SK-N-SH (cell line): ENCODE measurements around the gene AMMECR1L. TPM values are rescaled to one million over a fixed set of nuclear protein-coding genes. Genes with fewer than 3 reads are reported as not detected.

Experiments used
- CTCF ChIA-PET: fragments of 300-600, 350-600 bp; formaldehyde crosslinking; extraction: SDS; loops from one replicate; lab custom pipeline; 2021; lab: Yijun Ruan, JAX
- POLR2A ChIA-PET: fragments of 350-600 bp; sonication (Branson Sonifier 250); formaldehyde crosslinking; extraction: SDS; loops from one replicate; lab custom pipeline; 2020; ENCODE audit warnings: antibody characterized with exemption, inconsistent platforms; lab: Yijun Ruan, JAX
- DNase-seq: peaks from one replicate; pipeline ENCODE4 v3.0.0; 2012
- H2AFZ ChIP-seq: fragments of 200-600 bp; sonication (generic); 2 replicates; pipeline ENCODE4 v1.8.1; 2016; ENCODE audit warnings: antibody characterized with exemption, mild to moderate bottlenecking, low read depth
- H3F3A ChIP-seq: fragments of 200-600 bp; sonication (generic); replicated peaks from 2 replicates; pipeline ENCODE3; 2016; ENCODE audit warnings: antibody characterized with exemption, mild to moderate bottlenecking; ENCODE audit not compliant: insufficient read depth
- H3K27ac ChIP-seq, 2 experiments: fragments of 200-500 bp in 1 of 2; fragments of 200-600 bp in 1 of 2; sonication (Bioruptor generic) in 1 of 2; sonication (generic), shearing (Covaris generic) in 1 of 2; 2 replicates each; pipeline versions ENCODE4 v1.5.1 to v1.6.1; 2014 to 2016; ENCODE audit warnings: low read depth in 2 of 2, inconsistent platforms in 1 of 2, low read length in 1 of 2, mild to moderate bottlenecking in 1 of 2, mixed read lengths in 1 of 2
- H3K27me3 ChIP-seq: fragments of 200-600 bp; sonication (generic), shearing (Covaris generic); 2 replicates; pipeline ENCODE4 v1.6.1; 2016; ENCODE audit warnings: mixed run types; ENCODE audit not compliant: insufficient read depth
- H3K36me3 ChIP-seq, 2 experiments: fragments of 200-500 bp in 1 of 2; fragments of 200-600 bp in 1 of 2; sonication (Bioruptor generic) in 1 of 2; sonication (generic) in 1 of 2; replicated peaks in 1 of 2; 2 replicates each; pipeline versions ENCODE3 to v1.5.1; 2014 to 2016; ENCODE audit warnings: low read length in 1 of 2, mild to moderate bottlenecking in 1 of 2; ENCODE audit not compliant: insufficient read depth in 2 of 2, control insufficient read depth in 1 of 2
- H3K4me1 ChIP-seq, 2 experiments: fragments of 200-500 bp in 1 of 2; fragments of 200-600 bp in 1 of 2; sonication (Bioruptor generic) in 1 of 2; sonication (generic), shearing (Covaris generic) in 1 of 2; 2 replicates each; pipeline versions ENCODE4 v1.5.1 to v1.6.1; 2014 to 2016; ENCODE audit warnings: low read depth in 1 of 2, low read length in 1 of 2, mixed run types in 1 of 2; ENCODE audit not compliant: insufficient read depth in 2 of 2, control insufficient read depth in 1 of 2
- H3K4me2 ChIP-seq: fragments of 200-600 bp; sonication (generic), shearing (Covaris generic); 2 replicates; pipeline ENCODE4 v1.6.1; 2017; ENCODE audit warnings: mixed run types
- H3K4me3 ChIP-seq, 2 experiments: fragments of 200-500 bp in 1 of 2; fragments of 200-600 bp in 1 of 2; sonication (Bioruptor generic) in 1 of 2; sonication (generic), shearing (Covaris generic) in 1 of 2; 2 replicates each; pipeline versions ENCODE4 v1.5.1 to v1.8.1; 2014 to 2016; ENCODE audit warnings: low read depth in 2 of 2, inconsistent platforms in 1 of 2, low read length in 1 of 2, mild to moderate bottlenecking in 1 of 2, mixed read lengths in 1 of 2, moderate library complexity in 1 of 2
- H3K79me2 ChIP-seq: fragments of 200-600 bp; sonication (generic); 2 replicates; pipeline ENCODE4 v1.8.1; 2017; ENCODE audit warnings: mild to moderate bottlenecking; ENCODE audit not compliant: insufficient read depth
- H3K9ac ChIP-seq: fragments of 200-600 bp; sonication (generic); 2 replicates; pipeline ENCODE4 v1.6.1; 2017; ENCODE audit warnings: mixed run types
- H3K9me2 ChIP-seq: fragments of 200-600 bp; sonication (generic); 2 replicates; pipeline ENCODE4 v1.6.1; 2017; ENCODE audit warnings: mixed run types
- H3K9me3 ChIP-seq: fragments of 200-600 bp; sonication (generic); 2 replicates; pipeline ENCODE4 v1.6.1; 2017; ENCODE audit warnings: mixed run types, mild to moderate bottlenecking, moderate library complexity
- H4K20me1 ChIP-seq: fragments of 200-600 bp; sonication (generic); 2 replicates; pipeline ENCODE4 v1.6.1; 2017; ENCODE audit warnings: mild to moderate bottlenecking, mixed run types; ENCODE audit not compliant: insufficient read depth
- ELF1 ChIP-seq: IDR thresholded peaks from 2 replicates; pipeline ENCODE4 v1.4.0; 2012
- FOSL2 ChIP-seq: IDR thresholded peaks from 2 replicates; pipeline ENCODE4 v1.4.0; 2012; ENCODE audit warnings: low read depth, mild to moderate bottlenecking, moderate library complexity, borderline replicate concordance
- FOXJ3 ChIP-seq: sonication (generic); formaldehyde crosslinking; IDR thresholded peaks from 2 replicates; pipeline ENCODE4 v1.5.1; 2020; ENCODE audit warnings: mild to moderate bottlenecking, missing genetic modification reagents
- GABPA ChIP-seq: IDR thresholded peaks from 2 replicates; pipeline ENCODE4 v1.4.0; 2012; ENCODE audit warnings: low read depth, mild to moderate bottlenecking
- JUND ChIP-seq: IDR thresholded peaks from 2 replicates; pipeline ENCODE4 v1.4.0; 2012
- MEF2A ChIP-seq: IDR thresholded peaks from 2 replicates; pipeline ENCODE4 v1.4.0; 2012; ENCODE audit warnings: low read depth, borderline replicate concordance
- MXI1 ChIP-seq: IDR thresholded peaks from 2 replicates; pipeline ENCODE4 v1.6.1; 2012; ENCODE audit warnings: mild to moderate bottlenecking, low read depth, low read length, improper control_type of control experiment
- NRF1 ChIP-seq: IDR thresholded peaks from 2 replicates; pipeline ENCODE4 v1.6.1; 2012; ENCODE audit warnings: low read depth, mild to moderate bottlenecking, low read length
- RAD21 ChIP-seq: IDR thresholded peaks from 2 replicates; pipeline ENCODE4 v1.6.1; 2012; ENCODE audit warnings: mild to moderate bottlenecking, low read length
- RCOR1 ChIP-seq: fragments of 150-350 bp; IDR thresholded peaks from 2 replicates; pipeline ENCODE4 v1.6.1; 2017; ENCODE audit warnings: antibody characterized with exemption, low read length
- RFX5 ChIP-seq: IDR thresholded peaks from 2 replicates; pipeline ENCODE4 v1.6.1; 2012; ENCODE audit warnings: mild to moderate bottlenecking, improper control_type of control experiment, low read length
- TCF12 ChIP-seq: IDR thresholded peaks from 2 replicates; pipeline ENCODE4 v1.4.0; 2012
- TEAD4 ChIP-seq: IDR thresholded peaks from 2 replicates; pipeline ENCODE4 v1.4.0; 2012; ENCODE audit warnings: mild to moderate bottlenecking, borderline replicate concordance; ENCODE audit not compliant: insufficient read depth
- WGBS: methylation state at CpG from one replicate; pipeline ENCODE4 v1.1.6; 2017; ENCODE audit warnings: low lambda C conversion rate; 5-methylcytosine and 5-hydroxymethylcytosine counted together
- polyA plus RNA-seq, 3 experiments: library from polyadenylated mRNA; depleted of rRNA; stranded (reverse); fragments of >200 nt; gene quantifications; 2 replicates each; pipeline ENCODE4 v1.2.3, GENCODE V29; 2012
- TF ChIP-seq, protein P1 (sequence below): IDR thresholded peaks from 2 replicates; pipeline ENCODE4 v1.4.0; 2012; ENCODE audit warnings: low read depth
- TF ChIP-seq, protein P2 (sequence below): fragments of 200-600 bp; sonication (generic); IDR thresholded peaks from 2 replicates; pipeline ENCODE4 v1.6.1; 2017; ENCODE audit warnings: antibody characterized with exemption, mild to moderate bottlenecking, moderate library complexity
- TF ChIP-seq, protein P3 (sequence below): fragments of 150-350 bp; IDR thresholded peaks from 2 replicates; pipeline ENCODE4 v1.6.1; 2017; ENCODE audit warnings: antibody characterized with exemption, low read length, low read depth, borderline replicate concordance

Gene AMMECR1L
- polyA plus RNA-seq, 1 of the 3 experiments (the other 2 are of a cell fraction), result 11.0 TPM

DNA sequence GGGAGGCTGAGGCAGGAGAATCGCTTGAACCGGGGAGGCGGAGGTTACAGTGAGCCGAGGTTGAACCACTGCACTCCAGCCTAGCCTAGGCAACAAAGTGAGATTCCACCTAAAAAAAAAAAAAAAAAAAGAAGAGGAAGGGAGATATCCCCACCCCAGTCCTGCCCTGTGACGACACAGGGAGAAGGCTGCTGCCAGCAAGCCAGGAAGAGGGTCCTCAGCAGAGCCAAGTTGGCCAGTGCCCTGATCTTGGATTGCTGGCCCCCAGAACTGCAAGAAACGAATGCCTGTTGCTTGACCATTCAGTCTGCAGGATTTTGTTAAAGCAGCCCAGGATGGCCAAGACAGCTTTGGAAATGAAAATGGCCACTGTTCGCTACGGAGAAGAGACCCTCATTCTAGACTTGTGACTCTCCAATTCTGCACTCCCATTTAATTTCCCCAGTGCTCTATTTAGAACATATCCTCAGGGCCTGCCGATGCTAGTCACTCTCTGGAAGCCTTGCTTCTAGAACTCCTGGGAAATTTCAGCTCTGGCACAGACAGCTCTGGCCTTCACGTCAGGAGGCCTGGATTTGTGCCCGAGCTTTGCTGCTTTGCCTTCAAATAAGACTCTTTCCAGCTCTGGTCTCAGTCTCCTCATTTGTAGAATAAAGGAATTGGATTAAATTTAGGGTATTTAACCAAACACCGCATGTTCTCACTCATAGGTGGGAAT is 15.7 kb upstream of the AMMECR1L start (continued):
- TF ChIP-seq TEAD4, result no peak

DNA sequence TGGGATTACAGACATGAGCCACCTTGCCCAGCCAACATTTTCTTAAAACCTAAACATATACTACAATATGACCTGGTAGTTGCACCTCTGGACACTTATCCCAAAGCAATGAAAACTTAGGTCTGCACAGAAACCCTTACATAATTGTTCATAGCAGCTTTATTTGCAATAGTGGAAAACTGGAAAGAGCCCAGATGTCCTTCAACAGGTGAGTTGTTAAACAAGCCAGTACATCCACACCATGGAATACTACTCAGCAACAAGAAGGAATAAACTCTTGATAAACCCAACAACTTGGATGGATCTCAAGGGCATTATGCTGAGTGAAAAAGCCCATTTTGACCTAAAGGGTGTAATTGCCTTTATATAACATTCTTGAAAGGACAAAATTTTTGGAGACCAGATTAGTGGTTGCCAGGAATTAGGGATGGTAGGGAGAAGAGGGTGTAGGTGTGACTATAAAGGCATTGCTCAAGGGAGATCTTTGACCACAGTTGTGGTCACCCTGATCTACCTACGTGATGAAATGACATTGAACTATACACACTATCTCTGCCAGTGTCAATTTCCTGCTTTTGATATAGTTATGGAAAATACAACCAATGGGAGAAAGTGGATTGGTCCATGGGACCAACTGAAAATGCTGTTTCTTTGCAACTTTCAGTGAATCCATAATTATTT is 11.9 kb upstream of the AMMECR1L start:
- CTCF ChIA-PET, result no interaction called here
- Histone ChIP-seq H3K9me2 (no peaks in the 10 kb centered on the region), H3K4me2 (no peak overlapping the region), H4K20me1 (no peaks in the 10 kb centered on the region), H3K36me3 (no peaks in the 10 kb centered on the region), H3K9ac (no peak overlapping the region), H3K9me3 (no peaks in the 10 kb centered on the region), H3K27me3 (no peaks in the 10 kb centered on the region), H3K4me3 (no peak overlapping the region), H2AFZ (no peak overlapping the region), H3K4me1 (no peaks in the 10 kb centered on the region; a peak in 1 of 4 replicates), H3K79me2 (no peaks in the 10 kb centered on the region), H3F3A (no peaks in the 10 kb centered on the region), H3K27ac (no peak overlapping the region)
- 18% methylated on average over 1 of the region's 1 CpG for WGBS
- POLR2A ChIA-PET, result no interaction called here
- DNase-seq, result no peak
- TF ChIP-seq ELF1, result no peak
- no peak for TF ChIP-seq RFX5
- TF ChIP-seq, protein P1, sequence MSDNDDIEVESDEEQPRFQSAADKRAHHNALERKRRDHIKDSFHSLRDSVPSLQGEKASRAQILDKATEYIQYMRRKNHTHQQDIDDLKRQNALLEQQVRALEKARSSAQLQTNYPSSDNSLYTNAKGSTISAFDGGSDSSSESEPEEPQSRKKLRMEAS, result no peak
- TF ChIP-seq MXI1, result no peak
- TF ChIP-seq, protein P2, sequence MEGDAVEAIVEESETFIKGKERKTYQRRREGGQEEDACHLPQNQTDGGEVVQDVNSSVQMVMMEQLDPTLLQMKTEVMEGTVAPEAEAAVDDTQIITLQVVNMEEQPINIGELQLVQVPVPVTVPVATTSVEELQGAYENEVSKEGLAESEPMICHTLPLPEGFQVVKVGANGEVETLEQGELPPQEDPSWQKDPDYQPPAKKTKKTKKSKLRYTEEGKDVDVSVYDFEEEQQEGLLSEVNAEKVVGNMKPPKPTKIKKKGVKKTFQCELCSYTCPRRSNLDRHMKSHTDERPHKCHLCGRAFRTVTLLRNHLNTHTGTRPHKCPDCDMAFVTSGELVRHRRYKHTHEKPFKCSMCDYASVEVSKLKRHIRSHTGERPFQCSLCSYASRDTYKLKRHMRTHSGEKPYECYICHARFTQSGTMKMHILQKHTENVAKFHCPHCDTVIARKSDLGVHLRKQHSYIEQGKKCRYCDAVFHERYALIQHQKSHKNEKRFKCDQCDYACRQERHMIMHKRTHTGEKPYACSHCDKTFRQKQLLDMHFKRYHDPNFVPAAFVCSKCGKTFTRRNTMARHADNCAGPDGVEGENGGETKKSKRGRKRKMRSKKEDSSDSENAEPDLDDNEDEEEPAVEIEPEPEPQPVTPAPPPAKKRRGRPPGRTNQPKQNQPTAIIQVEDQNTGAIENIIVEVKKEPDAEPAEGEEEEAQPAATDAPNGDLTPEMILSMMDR, result no peak
- TF ChIP-seq TCF12, result no peak

DNA sequence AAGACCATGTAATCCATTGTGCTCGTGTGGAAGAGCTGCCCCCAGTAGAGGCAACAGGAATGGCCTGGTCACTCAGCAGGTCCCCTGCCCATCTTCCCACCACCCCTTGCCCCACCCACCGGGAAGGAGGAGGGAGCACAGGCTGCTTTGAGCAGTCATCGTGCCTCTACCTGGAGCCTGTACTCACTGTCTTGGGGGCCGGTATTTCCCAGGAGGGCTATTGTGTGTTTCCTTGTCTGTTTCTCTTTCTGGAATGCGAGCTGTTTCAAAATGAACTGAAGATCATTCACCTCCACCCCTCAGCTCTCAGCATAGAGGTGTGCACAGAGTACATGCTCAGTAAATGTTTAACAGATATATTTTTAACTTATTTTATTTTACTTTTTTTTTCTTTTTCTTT is 7.7 kb upstream of the AMMECR1L start:
- Histone ChIP-seq H3K9me2 (no peaks in the 10 kb centered on the region), H2AFZ (no peak overlapping the region), H3K9me3 (no peaks in the 10 kb centered on the region), H3K4me1 (no peaks in the 10 kb centered on the region; a peak in 1 of 4 replicates), H3K9ac (no peak overlapping the region)
- 83% methylated on average over 5 of the region's 5 CpGs for WGBS
- no peak for TF ChIP-seq RAD21
- TF ChIP-seq GABPA, result no peak
- no peak for TF ChIP-seq MEF2A
- no peak for TF ChIP-seq TEAD4
- TF ChIP-seq, protein P3, sequence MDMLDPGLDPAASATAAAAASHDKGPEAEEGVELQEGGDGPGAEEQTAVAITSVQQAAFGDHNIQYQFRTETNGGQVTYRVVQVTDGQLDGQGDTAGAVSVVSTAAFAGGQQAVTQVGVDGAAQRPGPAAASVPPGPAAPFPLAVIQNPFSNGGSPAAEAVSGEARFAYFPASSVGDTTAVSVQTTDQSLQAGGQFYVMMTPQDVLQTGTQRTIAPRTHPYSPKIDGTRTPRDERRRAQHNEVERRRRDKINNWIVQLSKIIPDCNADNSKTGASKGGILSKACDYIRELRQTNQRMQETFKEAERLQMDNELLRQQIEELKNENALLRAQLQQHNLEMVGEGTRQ, result no peak
- TF ChIP-seq NRF1, result no peak
- TF ChIP-seq RCOR1, result no peak
- no peak for TF ChIP-seq JUND
- TF ChIP-seq FOXJ3 (CRISPR knock-in tag), result no peak
- no peak for TF ChIP-seq FOSL2
- no peak for TF ChIP-seq ELF1
- TF ChIP-seq, all 33 proteins: peak for 0
- H3K27ac ChIP-seq, result no peak overlapping the region
- H3K79me2 ChIP-seq, result peaks cover under 1% of the 10 kb centered on the region; the same call in 1 of the 2 replicates
- H3K27me3 ChIP-seq, result no peaks in the 10 kb centered on the region
- ChIA-PET POLR2A (no interaction called here), CTCF (no interaction called here)
- H4K20me1 ChIP-seq, result no peaks in the 10 kb centered on the region
- no peak for DNase-seq
- no peak overlapping the region for H3K4me2 ChIP-seq
- no peaks in the 10 kb centered on the region for H3F3A ChIP-seq
- H3K36me3 ChIP-seq, result no peaks in the 10 kb centered on the region
- no peak overlapping the region for H3K4me3 ChIP-seq
